ENCODE measurements around the gene TSPAN14. TPM values are rescaled to one million over a fixed set of nuclear protein-coding genes. Genes with fewer than 3 reads are reported as not detected.

TSPAN14 gene
- total and polyA plus RNA-seq, 2 of the 13 experiments (the other 11 are each of a cell fraction or from before 2014, with no cell fraction given), result 24.1 to 80.6 TPM

DNA sequence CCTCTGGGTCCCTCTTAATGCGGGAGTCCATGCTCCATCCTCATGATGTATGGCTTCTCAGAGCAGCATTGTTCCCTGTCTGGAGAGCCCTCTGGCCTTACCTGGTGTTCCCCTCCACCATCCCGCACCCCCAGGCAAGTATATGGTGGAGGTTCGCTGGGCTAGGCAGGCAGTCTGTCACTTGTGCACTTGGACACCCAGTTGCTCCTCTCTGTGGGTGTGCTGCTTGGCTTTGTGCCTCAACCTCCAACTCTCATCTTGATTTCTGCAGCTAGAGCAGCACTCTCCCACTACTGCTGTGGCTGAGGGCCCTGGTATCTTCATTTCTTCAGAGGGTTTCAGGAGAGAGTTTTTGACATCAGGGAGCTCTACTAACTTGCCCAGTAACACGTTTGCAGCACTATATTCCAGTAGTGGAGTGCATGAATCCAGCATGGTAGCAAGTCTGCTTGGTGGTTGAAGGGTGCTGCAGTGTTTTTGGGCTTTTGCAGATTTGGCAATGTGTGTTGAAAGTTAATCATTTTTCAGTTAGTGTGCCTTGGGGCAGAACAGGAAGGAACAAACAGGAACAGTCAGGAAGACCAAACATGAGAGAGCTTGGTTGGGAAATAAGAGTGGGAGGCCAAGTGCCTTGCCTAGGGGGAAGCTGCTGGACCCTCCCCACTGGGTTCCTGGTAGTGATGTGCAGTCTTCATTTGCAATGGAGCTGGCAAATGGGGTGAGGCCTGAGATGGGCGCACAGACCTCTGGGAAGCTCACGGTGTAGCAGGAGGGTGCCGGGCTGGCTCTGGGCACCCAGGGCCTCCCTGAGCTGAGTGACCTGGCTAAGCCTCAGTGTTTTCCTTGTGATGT lies 37.4 kb downstream of the TSPAN14 start (continued):
- TF ChIP-seq NR2C2 (CRISPR knock-in tag; IDR thresholded peaks at IDR 0.05; ENCODE audit: borderline replicate concordance), result peak; percentile 41; the same call in 1 of the 2 replicates
- TF ChIP-seq MIER2 (CRISPR knock-in tag; IDR thresholded peaks at IDR 0.05), result no peak
- TF ChIP-seq AGO1 (IDR thresholded peaks at IDR 0.05; ENCODE audit: low read depth, low read length, poor library complexity, severe bottlenecking), result no peak
- peak; percentile 95 for TF ChIP-seq MED13 (CRISPR knock-in tag; IDR thresholded peaks at IDR 0.05)
- TF ChIP-seq, protein P1, sequence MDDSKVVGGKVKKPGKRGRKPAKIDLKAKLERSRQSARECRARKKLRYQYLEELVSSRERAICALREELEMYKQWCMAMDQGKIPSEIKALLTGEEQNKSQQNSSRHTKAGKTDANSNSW (CRISPR knock-in tag; IDR thresholded peaks at IDR 0.05; ENCODE audit: borderline replicate concordance), result no peak
- TF ChIP-seq, protein P2, sequence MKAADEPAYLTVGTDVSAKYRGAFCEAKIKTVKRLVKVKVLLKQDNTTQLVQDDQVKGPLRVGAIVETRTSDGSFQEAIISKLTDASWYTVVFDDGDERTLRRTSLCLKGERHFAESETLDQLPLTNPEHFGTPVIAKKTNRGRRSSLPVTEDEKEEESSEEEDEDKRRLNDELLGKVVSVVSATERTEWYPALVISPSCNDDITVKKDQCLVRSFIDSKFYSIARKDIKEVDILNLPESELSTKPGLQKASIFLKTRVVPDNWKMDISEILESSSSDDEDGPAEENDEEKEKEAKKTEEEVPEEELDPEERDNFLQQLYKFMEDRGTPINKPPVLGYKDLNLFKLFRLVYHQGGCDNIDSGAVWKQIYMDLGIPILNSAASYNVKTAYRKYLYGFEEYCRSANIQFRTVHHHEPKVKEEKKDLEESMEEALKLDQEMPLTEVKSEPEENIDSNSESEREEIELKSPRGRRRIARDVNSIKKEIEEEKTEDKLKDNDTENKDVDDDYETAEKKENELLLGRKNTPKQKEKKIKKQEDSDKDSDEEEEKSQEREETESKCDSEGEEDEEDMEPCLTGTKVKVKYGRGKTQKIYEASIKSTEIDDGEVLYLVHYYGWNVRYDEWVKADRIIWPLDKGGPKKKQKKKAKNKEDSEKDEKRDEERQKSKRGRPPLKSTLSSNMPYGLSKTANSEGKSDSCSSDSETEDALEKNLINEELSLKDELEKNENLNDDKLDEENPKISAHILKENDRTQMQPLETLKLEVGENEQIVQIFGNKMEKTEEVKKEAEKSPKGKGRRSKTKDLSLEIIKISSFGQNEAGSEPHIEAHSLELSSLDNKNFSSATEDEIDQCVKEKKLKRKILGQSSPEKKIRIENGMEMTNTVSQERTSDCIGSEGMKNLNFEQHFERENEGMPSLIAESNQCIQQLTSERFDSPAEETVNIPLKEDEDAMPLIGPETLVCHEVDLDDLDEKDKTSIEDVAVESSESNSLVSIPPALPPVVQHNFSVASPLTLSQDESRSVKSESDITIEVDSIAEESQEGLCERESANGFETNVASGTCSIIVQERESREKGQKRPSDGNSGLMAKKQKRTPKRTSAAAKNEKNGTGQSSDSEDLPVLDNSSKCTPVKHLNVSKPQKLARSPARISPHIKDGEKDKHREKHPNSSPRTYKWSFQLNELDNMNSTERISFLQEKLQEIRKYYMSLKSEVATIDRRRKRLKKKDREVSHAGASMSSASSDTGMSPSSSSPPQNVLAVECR (CRISPR knock-in tag; IDR thresholded peaks at IDR 0.05; ENCODE audit: borderline replicate concordance), result peak; percentile 63; the same call in 1 of the 2 replicates
- no peak for TF ChIP-seq ZNF274 (CRISPR knock-in tag; IDR thresholded peaks at IDR 0.05)
- no peak for TF ChIP-seq SAFB2 (CRISPR knock-in tag; IDR thresholded peaks at IDR 0.05; ENCODE audit: borderline replicate concordance, low read depth)
- peak; percentile 45 for TF ChIP-seq GATAD1 (CRISPR knock-in tag; IDR thresholded peaks at IDR 0.05)
- no peak for TF ChIP-seq DMAP1 (CRISPR knock-in tag; IDR thresholded peaks at IDR 0.05)
- TF ChIP-seq MED1 (CRISPR knock-in tag; IDR thresholded peaks at IDR 0.05), result peak; percentile 97
- TF ChIP-seq RFX5 (IDR thresholded peaks at IDR 0.05; ENCODE audit: low read depth, low read length), result no peak
- 0 out of 2 replicates have a peak, but pooled peaks have one; percentile 27 for TF ChIP-seq TAF1 (CRISPR knock-in tag; IDR thresholded peaks at IDR 0.05)
- TF ChIP-seq, protein P3, sequence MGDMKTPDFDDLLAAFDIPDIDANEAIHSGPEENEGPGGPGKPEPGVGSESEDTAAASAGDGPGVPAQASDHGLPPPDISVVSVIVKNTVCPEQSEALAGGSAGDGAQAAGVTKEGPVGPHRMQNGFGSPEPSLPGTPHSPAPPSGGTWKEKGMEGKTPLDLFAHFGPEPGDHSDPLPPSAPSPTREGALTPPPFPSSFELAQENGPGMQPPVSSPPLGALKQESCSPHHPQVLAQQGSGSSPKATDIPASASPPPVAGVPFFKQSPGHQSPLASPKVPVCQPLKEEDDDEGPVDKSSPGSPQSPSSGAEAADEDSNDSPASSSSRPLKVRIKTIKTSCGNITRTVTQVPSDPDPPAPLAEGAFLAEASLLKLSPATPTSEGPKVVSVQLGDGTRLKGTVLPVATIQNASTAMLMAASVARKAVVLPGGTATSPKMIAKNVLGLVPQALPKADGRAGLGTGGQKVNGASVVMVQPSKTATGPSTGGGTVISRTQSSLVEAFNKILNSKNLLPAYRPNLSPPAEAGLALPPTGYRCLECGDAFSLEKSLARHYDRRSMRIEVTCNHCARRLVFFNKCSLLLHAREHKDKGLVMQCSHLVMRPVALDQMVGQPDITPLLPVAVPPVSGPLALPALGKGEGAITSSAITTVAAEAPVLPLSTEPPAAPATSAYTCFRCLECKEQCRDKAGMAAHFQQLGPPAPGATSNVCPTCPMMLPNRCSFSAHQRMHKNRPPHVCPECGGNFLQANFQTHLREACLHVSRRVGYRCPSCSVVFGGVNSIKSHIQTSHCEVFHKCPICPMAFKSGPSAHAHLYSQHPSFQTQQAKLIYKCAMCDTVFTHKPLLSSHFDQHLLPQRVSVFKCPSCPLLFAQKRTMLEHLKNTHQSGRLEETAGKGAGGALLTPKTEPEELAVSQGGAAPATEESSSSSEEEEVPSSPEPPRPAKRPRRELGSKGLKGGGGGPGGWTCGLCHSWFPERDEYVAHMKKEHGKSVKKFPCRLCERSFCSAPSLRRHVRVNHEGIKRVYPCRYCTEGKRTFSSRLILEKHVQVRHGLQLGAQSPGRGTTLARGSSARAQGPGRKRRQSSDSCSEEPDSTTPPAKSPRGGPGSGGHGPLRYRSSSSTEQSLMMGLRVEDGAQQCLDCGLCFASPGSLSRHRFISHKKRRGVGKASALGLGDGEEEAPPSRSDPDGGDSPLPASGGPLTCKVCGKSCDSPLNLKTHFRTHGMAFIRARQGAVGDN (CRISPR knock-in tag; IDR thresholded peaks at IDR 0.05), result peak; percentile 96
- peak; percentile 43; the same call in 1 of the 2 replicates for TF ChIP-seq ZSCAN31 (CRISPR knock-in tag; IDR thresholded peaks at IDR 0.05; ENCODE audit: low read depth)
- no peak for TF ChIP-seq ZBTB20 (CRISPR knock-in tag; IDR thresholded peaks at IDR 0.05; ENCODE audit: borderline replicate concordance, low read depth)
- peak; percentile 49; the same call in 1 of the 2 replicates for TF ChIP-seq ZNF746 (CRISPR knock-in tag; IDR thresholded peaks at IDR 0.05)
- TF ChIP-seq ZNF674 (CRISPR knock-in tag; IDR thresholded peaks at IDR 0.05; ENCODE audit: low read depth), result no peak
- peak; percentile 37; the same call in 1 of the 2 replicates for TF ChIP-seq FOXK1 (CRISPR knock-in tag; IDR thresholded peaks at IDR 0.05; ENCODE audit: borderline replicate concordance, low read depth)
- TF ChIP-seq ZNF335 (CRISPR knock-in tag; IDR thresholded peaks at IDR 0.05), result peak; percentile 69; the same call in 1 of the 2 replicates
- 0 out of 2 replicates have a peak, but pooled peaks have one; percentile 46 for TF ChIP-seq ETV6 (CRISPR knock-in tag; conservative IDR thresholded peaks at IDR 0.05)
